Measurements from ENCODE around the gene EDDM13.

EDDM13 gene

DNA sequence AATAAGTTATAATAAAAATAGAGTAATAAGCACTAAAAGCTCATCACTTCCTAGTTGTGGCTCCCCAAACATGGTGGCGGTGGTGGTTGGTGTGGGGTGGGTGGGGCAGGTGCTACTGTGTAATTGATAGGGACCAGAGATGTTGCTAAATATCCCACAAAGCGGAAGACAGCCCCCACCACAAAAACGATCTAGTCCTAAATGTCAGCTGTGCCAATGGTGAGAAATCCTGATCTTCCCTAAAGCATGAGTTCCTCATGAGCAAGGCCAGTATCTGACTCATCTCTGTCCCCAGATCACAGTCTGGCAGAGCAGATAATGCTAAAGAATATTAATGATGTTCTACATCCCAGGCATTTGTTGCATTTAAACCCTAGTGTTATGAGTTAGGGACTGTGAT lies 1.9 kb upstream of the EDDM13 start:
- Histone ChIP-seq H3K36me3 (replicated peaks) (no peaks in the 10 kb centered on the region), H3K27me3 (ENCODE audit: low read depth) (no peaks in the 10 kb centered on the region), H3K4me1 (no peaks in the 10 kb centered on the region), H3K9me3 (no peaks in the 10 kb centered on the region), H3K4me3 (no peak overlapping the region)
- in situ Hi-C loops (cut with MboI; ENCODE audit: low sequenced_read_pairs), result no loop called here
- DNase-seq (ENCODE audit: low spot score in 2 of 2), result no peak

DNA sequence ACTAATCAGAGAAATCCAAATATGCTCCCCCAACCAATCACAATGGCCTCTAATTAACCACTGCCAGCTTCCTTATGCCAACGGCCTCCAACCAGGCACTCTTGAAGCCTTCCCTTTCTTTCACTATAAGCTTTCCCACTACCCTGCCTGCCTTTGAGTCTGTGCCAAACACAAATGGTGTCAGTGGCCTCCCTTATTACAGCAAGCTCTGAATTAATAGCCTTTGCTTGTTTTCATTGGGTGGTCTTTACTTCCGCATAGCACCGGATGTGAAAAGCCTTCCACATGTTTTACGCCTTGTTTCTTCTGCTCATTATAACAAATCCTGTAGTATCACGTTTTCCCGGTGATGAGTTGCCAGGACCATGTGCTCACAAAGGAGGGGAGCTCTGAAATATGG lies 1.4 kb upstream of the EDDM13 start:
- in situ Hi-C loops (cut with MboI; ENCODE audit: low sequenced_read_pairs), result no loop called here
- no peak for DNase-seq (ENCODE audit: low spot score in 2 of 2)

DNA sequence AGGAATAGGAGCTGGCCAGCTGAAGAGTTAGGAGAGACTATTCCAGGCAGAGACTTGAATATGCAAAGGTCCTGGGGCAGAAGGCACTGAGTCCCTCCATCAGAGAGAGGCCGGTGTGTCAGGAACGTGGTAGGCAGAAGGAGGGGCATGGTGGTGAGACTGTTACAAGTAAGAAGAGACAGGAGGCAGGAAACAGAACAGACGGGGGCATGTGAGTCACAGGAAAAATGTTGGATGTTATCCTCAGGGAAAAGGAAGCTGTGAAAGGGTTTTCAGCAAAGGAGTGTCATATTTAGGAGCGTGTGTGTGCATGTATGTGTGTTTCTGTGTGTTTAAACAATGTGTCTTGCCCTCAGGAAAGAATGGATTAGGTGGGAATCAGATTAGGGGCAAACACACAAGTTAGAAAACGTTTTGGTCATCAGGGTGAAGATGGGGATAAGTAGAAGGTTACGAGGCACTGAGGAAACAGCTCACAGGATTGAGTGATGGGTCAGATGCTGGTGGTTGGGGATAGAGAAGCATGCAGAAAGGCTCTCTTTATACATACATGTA lies 1.1 kb downstream of the EDDM13 start:
- in situ Hi-C loops (cut with MboI; ENCODE audit: low sequenced_read_pairs), result no loop called here
- DNase-seq (ENCODE audit: low spot score in 2 of 2), result no peak
- no peaks in the 10 kb centered on the region for H3K4me1 ChIP-seq

More for the DNA sequence above, 1.4 kb upstream of the EDDM13 start:
- no peaks in the 10 kb centered on the region for H3K36me3 ChIP-seq (replicated peaks)
- no peak overlapping the region for H3K4me3 ChIP-seq
- H3K9me3 ChIP-seq, result no peaks in the 10 kb centered on the region
- no peaks in the 10 kb centered on the region for H3K4me1 ChIP-seq
- H3K27me3 ChIP-seq (ENCODE audit: low read depth), result no peaks in the 10 kb centered on the region

DNA sequence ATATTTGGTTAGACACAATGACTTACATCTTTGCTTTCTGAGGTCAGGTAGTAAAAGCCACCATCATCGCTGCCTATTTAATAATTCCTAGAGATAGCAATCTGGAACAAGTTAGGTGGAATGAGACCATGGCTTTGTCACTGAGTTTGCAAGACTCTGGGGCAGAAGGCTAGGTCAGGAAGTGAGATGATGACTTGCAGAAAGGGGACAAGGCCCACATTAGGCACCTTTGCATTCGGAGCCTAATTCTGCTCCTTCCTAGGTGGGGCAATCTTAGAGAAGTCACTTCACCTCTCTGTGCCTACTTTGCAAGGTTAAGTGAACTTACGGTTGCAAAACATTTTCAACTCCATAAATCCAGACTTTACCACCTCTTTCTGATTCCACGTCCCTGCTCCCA lies 10.3 kb downstream of the EDDM13 start:
- Histone ChIP-seq H3K27me3 (ENCODE audit: low read depth) (no peaks in the 10 kb centered on the region), H3K4me1 (no peaks in the 10 kb centered on the region), H3K9me3 (no peaks in the 10 kb centered on the region), H3K4me3 (no peak overlapping the region), H3K36me3 (replicated peaks) (no peaks in the 10 kb centered on the region)
- in situ Hi-C loops (cut with MboI; ENCODE audit: low sequenced_read_pairs), result no loop called here
- no peak for DNase-seq (ENCODE audit: low spot score in 2 of 2)

More for the DNA sequence above, 1.1 kb downstream of the EDDM13 start:
- H3K36me3 ChIP-seq (replicated peaks), result no peaks in the 10 kb centered on the region
- no peak overlapping the region for H3K4me3 ChIP-seq
- H3K27me3 ChIP-seq (ENCODE audit: low read depth), result no peaks in the 10 kb centered on the region
- H3K9me3 ChIP-seq, result no peaks in the 10 kb centered on the region

DNA sequence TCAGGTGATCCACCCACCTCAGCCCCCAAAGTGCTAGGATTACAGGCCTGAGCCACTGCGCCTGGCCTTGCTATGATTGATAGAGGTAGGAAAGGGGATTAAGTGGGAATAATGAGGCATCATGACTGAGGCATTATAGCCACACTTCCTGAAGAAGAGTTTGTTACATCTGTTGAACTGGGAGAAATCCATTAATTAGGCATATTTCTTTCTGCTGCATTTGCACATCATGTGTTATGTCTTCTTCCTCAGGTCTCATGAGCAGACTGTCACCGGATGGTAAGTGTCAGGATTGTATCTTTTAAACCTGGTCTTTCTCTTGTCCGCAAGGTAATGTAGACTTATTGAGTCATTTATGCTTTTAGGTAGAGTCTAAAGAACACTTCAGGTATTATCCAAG lies 12.2 kb downstream of the EDDM13 start:
- DNase-seq (ENCODE audit: low spot score in 2 of 2), result no peak
- H3K9me3 ChIP-seq, result no peaks in the 10 kb centered on the region
- H3K27me3 ChIP-seq (ENCODE audit: low read depth), result no peaks in the 10 kb centered on the region
- in situ Hi-C loops (cut with MboI; ENCODE audit: low sequenced_read_pairs), result no loop called here
- no peaks in the 10 kb centered on the region for H3K4me1 ChIP-seq
- no peak overlapping the region for H3K4me3 ChIP-seq
- no peaks in the 10 kb centered on the region for H3K36me3 ChIP-seq (replicated peaks)

DNA sequence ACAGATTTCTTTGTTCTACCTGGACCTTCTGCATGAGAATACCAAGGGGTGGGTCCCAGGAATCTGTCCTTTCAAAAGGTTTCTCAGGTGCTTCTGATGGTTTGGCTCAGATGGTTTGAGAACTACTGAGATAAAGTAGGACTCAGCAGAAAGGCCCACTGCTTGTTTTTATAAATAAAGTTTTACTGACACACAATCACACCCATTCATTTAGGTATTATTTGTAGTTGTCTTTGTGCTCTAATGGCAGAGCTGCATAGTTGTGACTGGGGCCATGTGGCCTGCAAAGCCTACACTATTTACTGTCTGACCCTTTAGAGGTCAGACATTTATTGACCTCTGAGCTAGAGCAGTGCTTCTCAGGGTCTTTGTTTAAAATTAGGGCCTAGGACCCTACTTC lies 17.6 kb downstream of the EDDM13 start:
- DNase-seq (ENCODE audit: low spot score in 2 of 2), result no peak
- in situ Hi-C loops (cut with MboI; ENCODE audit: low sequenced_read_pairs), result no loop called here
- no peaks in the 10 kb centered on the region for H3K27me3 ChIP-seq (ENCODE audit: low read depth)
- H3K9me3 ChIP-seq, result no peaks in the 10 kb centered on the region
- no peak overlapping the region for H3K4me3 ChIP-seq
- no peaks in the 10 kb centered on the region for H3K4me1 ChIP-seq
- no peaks in the 10 kb centered on the region for H3K36me3 ChIP-seq (replicated peaks)

DNA sequence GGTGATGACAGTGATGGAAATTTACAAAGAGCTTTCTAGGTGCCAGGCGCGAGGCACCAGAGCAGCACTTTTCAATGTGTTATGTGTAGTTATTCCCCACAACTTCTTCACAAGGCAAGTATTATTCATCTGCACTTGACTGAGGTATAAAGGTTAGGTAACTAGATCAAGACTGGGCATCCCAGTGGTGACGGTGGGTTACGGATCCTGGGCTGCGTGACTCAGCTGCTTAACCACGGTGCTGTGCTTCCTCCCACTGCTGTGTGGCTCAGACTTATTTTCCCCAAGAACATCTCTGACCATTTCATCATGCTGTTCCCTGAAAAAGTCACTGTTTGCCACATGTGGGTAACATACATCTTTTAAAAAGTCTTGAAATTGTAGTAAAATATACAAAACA lies 19.3 kb downstream of the EDDM13 start:
- H3K9me3 ChIP-seq, result no peaks in the 10 kb centered on the region
- in situ Hi-C loops (cut with MboI; ENCODE audit: low sequenced_read_pairs), result no loop called here
- DNase-seq (ENCODE audit: low spot score in 2 of 2), result no peak
- no peaks in the 10 kb centered on the region for H3K36me3 ChIP-seq (replicated peaks)
- H3K4me3 ChIP-seq, result no peak overlapping the region
- H3K4me1 ChIP-seq, result no peaks in the 10 kb centered on the region
- H3K27me3 ChIP-seq (ENCODE audit: low read depth), result no peaks in the 10 kb centered on the region

DNA sequence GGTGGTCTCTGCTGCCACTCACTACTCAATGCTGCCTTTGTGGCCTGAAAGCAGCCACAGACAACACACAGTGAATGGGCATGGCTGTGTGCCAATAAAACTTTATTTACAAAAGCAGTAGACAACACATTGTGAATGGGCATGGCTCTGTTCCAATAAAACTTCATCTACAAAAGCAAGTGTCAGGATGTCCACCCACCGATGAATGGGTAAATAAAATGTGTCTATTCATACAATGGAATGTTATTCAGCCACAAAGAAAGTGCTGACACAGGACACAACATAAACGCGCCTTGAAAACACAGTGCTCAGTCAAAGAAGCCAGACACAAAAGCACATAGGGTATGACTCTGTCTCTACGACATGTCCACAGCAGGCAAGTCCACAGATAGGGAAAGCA lies 22.0 kb downstream of the EDDM13 start:
- peak in 1 of 2 experiments; percentile 8 for DNase-seq (ENCODE audit: low spot score in 2 of 2)
- in situ Hi-C loops (cut with MboI; ENCODE audit: low sequenced_read_pairs), result no loop called here
- no peak overlapping the region for H3K4me3 ChIP-seq

DNA sequence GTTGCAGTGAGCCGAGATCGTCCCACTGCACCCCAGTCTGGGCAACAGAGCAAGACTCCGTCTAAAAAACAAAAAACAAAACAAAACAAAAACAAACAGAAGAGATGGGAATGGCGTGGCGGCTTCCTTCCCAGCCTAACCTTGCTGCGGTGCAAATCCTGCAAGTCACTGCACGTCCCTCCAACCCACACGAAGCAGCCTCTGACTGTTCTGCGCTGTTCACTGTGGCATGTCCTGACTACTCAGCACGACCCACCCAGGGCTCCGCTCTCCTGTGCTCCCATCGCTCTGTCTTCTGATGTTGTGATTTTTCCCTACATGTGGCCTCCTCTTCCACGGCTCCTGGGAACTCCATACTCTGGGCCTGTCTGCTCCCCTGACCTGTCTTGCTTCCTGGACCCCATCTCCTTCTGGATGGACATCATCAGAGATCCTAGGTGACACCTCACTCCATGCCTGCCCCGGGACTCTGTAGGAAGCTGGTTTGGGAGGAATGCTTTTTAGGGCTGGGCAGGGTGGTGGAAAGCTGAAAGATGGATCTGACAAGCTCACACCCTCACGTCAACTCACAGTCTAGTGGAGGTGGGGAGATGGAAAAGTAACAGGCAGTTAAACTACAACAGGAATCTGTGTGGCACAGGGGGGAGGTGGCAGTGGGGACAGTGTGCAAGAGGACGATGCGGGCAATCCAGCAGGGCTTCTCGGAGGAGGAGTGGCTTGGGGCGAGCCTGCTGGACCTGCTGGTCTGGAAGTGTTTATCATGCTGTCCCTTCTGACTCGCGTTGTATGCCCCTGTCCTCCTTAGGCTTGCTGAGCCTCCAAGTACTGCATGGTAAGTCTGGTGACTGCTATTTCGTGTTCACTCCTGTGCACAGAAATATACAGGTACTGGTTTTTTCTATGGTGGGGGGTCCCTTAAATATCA lies 23.2 kb downstream of the EDDM13 start:
- no peaks in the 10 kb centered on the region for H3K27me3 ChIP-seq (ENCODE audit: low read depth)
- in situ Hi-C loops (cut with MboI; ENCODE audit: low sequenced_read_pairs), result no loop called here
- no peak overlapping the region for H3K4me3 ChIP-seq
- no peaks in the 10 kb centered on the region for H3K36me3 ChIP-seq (replicated peaks)
- no peak for DNase-seq (ENCODE audit: low spot score in 2 of 2)
- H3K9me3 ChIP-seq, result no peaks in the 10 kb centered on the region
- H3K4me1 ChIP-seq, result no peaks in the 10 kb centered on the region

More for the DNA sequence above, 22.0 kb downstream of the EDDM13 start:
- no peaks in the 10 kb centered on the region for H3K4me1 ChIP-seq
- no peaks in the 10 kb centered on the region for H3K27me3 ChIP-seq (ENCODE audit: low read depth)
- no peaks in the 10 kb centered on the region for H3K36me3 ChIP-seq (replicated peaks)
- H3K9me3 ChIP-seq, result no peaks in the 10 kb centered on the region

DNA sequence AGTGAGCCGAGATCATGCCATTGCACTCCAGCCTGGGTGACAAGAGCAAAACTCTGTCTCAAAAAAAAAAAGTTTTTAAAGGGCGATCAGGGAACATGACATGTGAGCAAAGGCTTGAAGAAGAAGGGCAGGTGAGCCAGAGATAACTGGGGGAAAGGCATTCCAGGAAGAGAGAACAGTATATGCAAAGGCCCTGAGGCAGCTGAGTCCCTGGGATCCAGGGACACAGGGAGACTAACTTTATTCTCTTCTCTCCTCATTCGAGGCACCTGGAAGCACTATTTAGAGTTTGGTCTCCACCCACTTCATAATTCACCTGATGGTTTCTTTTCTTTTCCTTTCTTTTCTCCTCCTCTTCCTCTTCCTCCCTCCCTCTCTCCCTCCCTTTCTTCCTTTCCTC lies 24.5 kb downstream of the EDDM13 start:
- no peak overlapping the region for H3K4me3 ChIP-seq
- no peaks in the 10 kb centered on the region for H3K9me3 ChIP-seq
- in situ Hi-C loops (cut with MboI; ENCODE audit: low sequenced_read_pairs), result no loop called here
- no peaks in the 10 kb centered on the region for H3K36me3 ChIP-seq (replicated peaks)
- H3K27me3 ChIP-seq (ENCODE audit: low read depth), result no peaks in the 10 kb centered on the region
- DNase-seq (ENCODE audit: low spot score in 2 of 2), result no peak
- no peaks in the 10 kb centered on the region for H3K4me1 ChIP-seq

DNA sequence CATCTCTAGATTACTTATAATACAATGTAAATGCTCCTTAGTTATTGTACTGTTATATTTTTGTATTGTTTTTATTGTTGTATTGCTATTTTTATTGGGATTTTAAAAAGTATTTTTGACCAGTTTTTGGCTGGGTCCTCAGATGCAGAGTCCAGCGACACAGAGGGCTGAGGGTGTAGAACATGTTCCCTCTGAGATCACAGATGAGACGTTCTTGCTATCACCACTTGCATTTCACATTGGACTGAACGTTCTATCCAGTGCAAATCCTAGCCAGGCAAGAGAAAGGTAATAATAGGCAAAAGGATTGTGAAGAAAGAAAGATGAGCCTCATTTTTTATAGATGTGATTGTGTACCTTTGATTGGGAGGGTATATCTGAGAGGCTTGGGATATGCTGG lies 27.1 kb downstream of the EDDM13 start:
- Histone ChIP-seq H3K27me3 (ENCODE audit: low read depth) (no peaks in the 10 kb centered on the region), H3K4me3 (no peak overlapping the region), H3K36me3 (replicated peaks) (no peaks in the 10 kb centered on the region), H3K4me1 (no peaks in the 10 kb centered on the region), H3K9me3 (no peaks in the 10 kb centered on the region)
- DNase-seq (ENCODE audit: low spot score in 2 of 2), result no peak
- in situ Hi-C loops (cut with MboI; ENCODE audit: low sequenced_read_pairs), result no loop called here

DNA sequence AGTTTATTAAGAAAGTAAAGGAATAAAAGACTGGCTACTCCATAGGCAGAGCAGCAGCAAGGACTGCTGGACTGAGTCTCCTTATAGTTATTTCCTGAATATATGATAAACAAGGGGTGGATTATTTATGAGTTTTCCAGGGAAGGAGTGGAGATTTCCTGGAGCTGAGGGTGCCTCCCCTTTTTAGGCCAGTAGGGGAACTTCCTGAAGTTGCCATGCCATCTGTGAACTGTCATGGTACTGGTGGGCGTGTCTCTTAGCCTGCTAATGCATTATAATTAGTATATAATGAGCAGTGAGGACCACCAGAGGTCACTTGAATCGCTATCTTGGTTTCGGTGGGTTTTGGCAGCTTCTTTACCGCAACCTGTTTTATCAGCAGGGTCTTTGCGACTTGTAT lies 28.6 kb downstream of the EDDM13 start:
- Histone ChIP-seq H3K9me3 (no peaks in the 10 kb centered on the region), H3K27me3 (ENCODE audit: low read depth) (no peaks in the 10 kb centered on the region), H3K4me1 (no peaks in the 10 kb centered on the region), H3K4me3 (no peak overlapping the region), H3K36me3 (replicated peaks) (no peaks in the 10 kb centered on the region)
- no peak for DNase-seq (ENCODE audit: low spot score in 2 of 2)
- in situ Hi-C loops (cut with MboI; ENCODE audit: low sequenced_read_pairs), result no loop called here

DNA sequence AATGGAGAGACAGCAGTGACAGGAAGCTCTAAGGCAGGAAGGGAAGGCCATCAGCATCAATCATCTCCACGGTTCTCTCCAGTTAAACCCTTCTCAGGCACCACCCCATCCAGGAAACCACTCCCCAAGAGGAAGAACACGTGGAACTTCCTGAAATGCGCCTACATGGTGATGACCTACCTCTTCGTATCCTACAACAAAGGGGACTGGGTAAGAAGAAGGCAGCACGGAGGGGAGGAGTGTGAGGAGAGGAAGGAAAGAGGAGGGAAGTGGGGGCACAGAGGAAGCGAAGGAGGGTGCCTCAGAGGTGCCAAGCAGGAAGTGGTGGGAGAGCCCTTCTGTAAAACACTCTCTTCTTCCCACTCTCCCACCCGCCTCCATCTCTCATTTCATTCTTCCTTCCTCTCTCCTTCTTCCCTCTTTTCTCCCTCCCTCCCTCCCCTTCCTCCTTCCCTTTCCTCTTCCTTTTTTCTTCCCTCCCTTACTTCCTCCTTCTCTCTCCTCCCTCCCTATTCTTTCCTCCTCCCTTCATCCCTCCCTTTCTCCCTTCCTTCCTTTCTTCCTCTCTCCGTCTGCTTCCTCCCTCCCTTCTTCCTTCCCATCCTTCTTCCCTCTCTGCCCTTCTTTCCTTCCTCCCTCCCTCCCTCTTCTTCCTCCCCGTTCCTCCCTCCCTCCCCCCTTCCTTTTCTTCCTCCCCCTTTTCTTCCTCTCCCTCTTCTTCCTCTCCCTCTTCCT lies 29.5 kb downstream of the EDDM13 start:
- H3K4me3 ChIP-seq, result no peak overlapping the region
- in situ Hi-C loops (cut with MboI; ENCODE audit: low sequenced_read_pairs), result no loop called here
- no peaks in the 10 kb centered on the region for H3K36me3 ChIP-seq (replicated peaks)
- H3K9me3 ChIP-seq, result no peaks in the 10 kb centered on the region
- H3K4me1 ChIP-seq, result no peaks in the 10 kb centered on the region
- no peaks in the 10 kb centered on the region for H3K27me3 ChIP-seq (ENCODE audit: low read depth)
- no peak for DNase-seq (ENCODE audit: low spot score in 2 of 2)

DNA sequence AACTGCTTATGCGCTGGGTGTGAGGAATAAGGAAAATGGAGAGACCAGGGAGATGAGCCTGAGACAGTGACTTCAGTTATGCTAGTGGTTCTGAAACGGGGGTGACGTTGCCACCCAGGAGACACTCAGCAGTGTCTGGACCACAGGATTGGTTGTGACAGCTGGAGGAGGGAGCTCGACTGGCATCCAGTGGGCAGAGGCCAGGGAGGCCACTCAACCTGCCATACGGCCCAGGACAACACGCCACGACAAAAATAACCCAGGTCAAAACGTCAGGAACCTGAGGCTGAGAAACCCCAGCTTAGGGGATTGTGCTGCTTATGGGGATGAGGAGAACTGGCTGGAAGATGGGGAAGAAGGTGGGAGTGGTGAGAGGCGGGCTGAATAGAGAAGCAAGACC lies 31.7 kb downstream of the EDDM13 start:
- DNase-seq (ENCODE audit: low spot score in 2 of 2), result no peak
- no peaks in the 10 kb centered on the region for H3K36me3 ChIP-seq (replicated peaks)
- in situ Hi-C loops (cut with MboI; ENCODE audit: low sequenced_read_pairs), result no loop called here
- H3K4me3 ChIP-seq, result no peak overlapping the region
- no peaks in the 10 kb centered on the region for H3K27me3 ChIP-seq (ENCODE audit: low read depth)
- no peaks in the 10 kb centered on the region for H3K4me1 ChIP-seq
- no peaks in the 10 kb centered on the region for H3K9me3 ChIP-seq
